ENCODE results near the gene NR6A1. TPM values are rescaled to one million over a fixed set of nuclear protein-coding genes. Genes with fewer than 3 reads are reported as not detected.

The NR6A1 gene
- total RNA-seq, 2 experiments from 2014 or later: not detected

GRCh38 chr9:124776618-124776953, 5.5 kb upstream of the NR6A1 start:
- Histone ChIP-seq H3K36me3 (ENCODE audit: insufficient read depth, low read length) (no peaks in the 10 kb centered on the region), H3K27me3 (ENCODE audit: control insufficient read depth in 1 of 2, insufficient read depth in 2 of 2, low read length in 2 of 2) (peaks cover 30 to 44% of the 10 kb centered on the region in 2 experiments), H3K27ac (ENCODE audit: low read depth in 1 of 2, low read length in 2 of 2) (no peak overlapping the region), H3K4me3 (ENCODE audit: low read length) (no peak overlapping the region), H3K4me1 (ENCODE audit: insufficient read depth, low read length) (peaks cover 22% of the 10 kb centered on the region), H3K9me3 (ENCODE audit: control insufficient read depth in 1 of 2, insufficient read depth in 1 of 2, low read length in 2 of 2) (peaks cover 0 to 4% of the 10 kb centered on the region in 2 experiments)
- peak in 1 of 14 experiments; percentile 4 for DNase-seq
- Mint-ChIP-seq H3K27me3 (peaks cover 53% of the 10 kb centered on the region), H3K4me3 (peak overlapping the region; percentile 54), H3K27ac (no peak overlapping the region), H3K4me1 (ENCODE audit: low read depth) (peaks cover 21% of the 10 kb centered on the region), H3K36me3 (ENCODE audit: low read depth) (no peaks in the 10 kb centered on the region), H3K9me3 (no peaks in the 10 kb centered on the region)
- intact Hi-C loops (cut with DNase I, micrococcal nuclease): no loop called here
- ATAC-seq (ENCODE audit: poor library complexity): no peak
- no peak for TF ChIP-seq CTCF (IDR thresholded peaks at IDR 0.05)
- ChIA-PET POLR2A (no interaction called here), CTCF (interaction anchor here (9.2 kb wide), 1 partner anchor 77 kb away, joined by 106 read pairs; the partner anchor contains the start of gene WDR38)

- ATAC-seq (ENCODE audit: poor library complexity): peak; percentile 25
- H3K4me3 ChIP-seq (ENCODE audit: low read length): no peak overlapping the region
These were observed 3.2 kb upstream of the NR6A1 start for GRCh38 chr9:124774129-124774978.

More at GRCh38 chr9:124774129-124774978, 3.2 kb upstream of the NR6A1 start:
- Mint-ChIP-seq H3K4me3 (peak overlapping the region; percentile 82), H3K36me3 (ENCODE audit: low read depth) (no peaks in the 10 kb centered on the region), H3K27me3 (peaks cover 70% of the 10 kb centered on the region), H3K4me1 (ENCODE audit: low read depth) (peaks cover 38% of the 10 kb centered on the region), H3K27ac (no peak overlapping the region), H3K9me3 (no peaks in the 10 kb centered on the region)
- Histone ChIP-seq H3K27me3 (ENCODE audit: control insufficient read depth in 1 of 2, insufficient read depth in 2 of 2, low read length in 2 of 2) (peaks cover 41 to 59% of the 10 kb centered on the region in 2 experiments), H3K36me3 (ENCODE audit: insufficient read depth, low read length) (no peaks in the 10 kb centered on the region), H3K9me3 (ENCODE audit: control insufficient read depth in 1 of 2, insufficient read depth in 1 of 2, low read length in 2 of 2) (peaks cover 0 to 9% of the 10 kb centered on the region in 2 experiments), H3K4me1 (ENCODE audit: insufficient read depth, low read length) (peaks cover 40% of the 10 kb centered on the region), H3K27ac (ENCODE audit: low read depth in 1 of 2, low read length in 2 of 2) (no peak overlapping the region)
- ChIA-PET POLR2A (interaction anchor here (0.7 kb wide), 2 partner anchors 79 to 119 kb away, joined by 3 read pairs; no protein-coding TSS in a partner anchor), CTCF (interaction anchor here (1.0 to 9.2 kb wide), 3 partner anchors 80 to 87 kb away, joined by 3 to 106 read pairs (median 6); partner anchors contain the start of genes ARPC5L, RPL35 and WDR38)
- DNase-seq: peak; percentile 66 to 90 (median 80)
- intact Hi-C loops (cut with DNase I, micrococcal nuclease): loop anchor here (1.0 to 5.0 kb wide), 3 partner anchors 79 to 369 kb away; partner anchors contain the start of genes WDR38 (in 2 of the 2), PSMB7 (in 1 of the 2) and SCAI (in 1 of the 2)
- peak; percentile 76 for TF ChIP-seq CTCF (IDR thresholded peaks at IDR 0.05)
